A549 (cell line): Measurements from ENCODE around the gene KIRREL1.

Experiments used
- EHMT2 ChIP-seq: fragments of 200-600 bp; sonication (generic); IDR thresholded peaks from 2 replicates; pipeline ENCODE4 v1.6.1; 2016; ENCODE audit warnings: antibody characterized with exemption, low read depth, mild to moderate bottlenecking, moderate library complexity
- JUN ChIP-seq, 2 experiments: fragments of >200 bp; sonication (Bioruptor Twin); formaldehyde crosslinking; IDR thresholded peaks; 2 replicates in 1 of 2; 3 replicates in 1 of 2; pipeline ENCODE4 v1.6.1; 2016 to 2017
- NR3C1 ChIP-seq: fragments of >200 bp; sonication (Bioruptor Twin); formaldehyde crosslinking; IDR thresholded peaks from 3 replicates; pipeline ENCODE4 v1.6.1; 2017
- POLR2A ChIP-seq: IDR thresholded peaks from 2 replicates; pipeline ENCODE4 v1.6.1; 2012; ENCODE audit warnings: mild to moderate bottlenecking, low read length
- TF ChIP-seq, protein P1 (sequence below): fragments of 200-600 bp; sonication (generic); IDR thresholded peaks from 2 replicates; pipeline ENCODE4 v1.6.1; 2016; ENCODE audit warnings: antibody characterized with exemption, mild to moderate bottlenecking, moderate library complexity

DNA sequence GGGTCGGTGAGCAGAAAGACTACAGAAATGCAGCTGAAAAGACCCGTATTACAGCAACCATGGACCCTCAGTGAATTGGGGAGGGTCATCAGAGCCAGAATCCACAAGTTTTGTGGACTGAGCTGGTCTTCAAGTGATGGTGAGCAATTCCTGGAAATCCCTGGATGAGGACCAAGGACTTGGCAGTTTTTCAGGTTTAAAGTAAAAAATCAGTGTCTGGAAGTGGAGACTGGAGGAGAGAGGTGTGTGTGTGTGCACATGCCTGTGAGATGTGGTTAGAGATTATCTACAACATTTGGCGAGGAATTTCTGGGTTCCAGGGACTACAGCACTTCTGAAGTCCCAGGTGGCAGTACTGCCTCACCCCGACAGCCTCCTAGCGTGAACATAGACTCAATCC, 56.4 kb downstream of the KIRREL1 start:
- TF ChIP-seq NR3C1 (no peak), EHMT2 (no peak), JUN (IDR thresholded peaks at IDR 0.05) (no peak), POLR2A (no peak)
- TF ChIP-seq, protein P1, sequence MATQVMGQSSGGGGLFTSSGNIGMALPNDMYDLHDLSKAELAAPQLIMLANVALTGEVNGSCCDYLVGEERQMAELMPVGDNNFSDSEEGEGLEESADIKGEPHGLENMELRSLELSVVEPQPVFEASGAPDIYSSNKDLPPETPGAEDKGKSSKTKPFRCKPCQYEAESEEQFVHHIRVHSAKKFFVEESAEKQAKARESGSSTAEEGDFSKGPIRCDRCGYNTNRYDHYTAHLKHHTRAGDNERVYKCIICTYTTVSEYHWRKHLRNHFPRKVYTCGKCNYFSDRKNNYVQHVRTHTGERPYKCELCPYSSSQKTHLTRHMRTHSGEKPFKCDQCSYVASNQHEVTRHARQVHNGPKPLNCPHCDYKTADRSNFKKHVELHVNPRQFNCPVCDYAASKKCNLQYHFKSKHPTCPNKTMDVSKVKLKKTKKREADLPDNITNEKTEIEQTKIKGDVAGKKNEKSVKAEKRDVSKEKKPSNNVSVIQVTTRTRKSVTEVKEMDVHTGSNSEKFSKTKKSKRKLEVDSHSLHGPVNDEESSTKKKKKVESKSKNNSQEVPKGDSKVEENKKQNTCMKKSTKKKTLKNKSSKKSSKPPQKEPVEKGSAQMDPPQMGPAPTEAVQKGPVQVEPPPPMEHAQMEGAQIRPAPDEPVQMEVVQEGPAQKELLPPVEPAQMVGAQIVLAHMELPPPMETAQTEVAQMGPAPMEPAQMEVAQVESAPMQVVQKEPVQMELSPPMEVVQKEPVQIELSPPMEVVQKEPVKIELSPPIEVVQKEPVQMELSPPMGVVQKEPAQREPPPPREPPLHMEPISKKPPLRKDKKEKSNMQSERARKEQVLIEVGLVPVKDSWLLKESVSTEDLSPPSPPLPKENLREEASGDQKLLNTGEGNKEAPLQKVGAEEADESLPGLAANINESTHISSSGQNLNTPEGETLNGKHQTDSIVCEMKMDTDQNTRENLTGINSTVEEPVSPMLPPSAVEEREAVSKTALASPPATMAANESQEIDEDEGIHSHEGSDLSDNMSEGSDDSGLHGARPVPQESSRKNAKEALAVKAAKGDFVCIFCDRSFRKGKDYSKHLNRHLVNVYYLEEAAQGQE = no peak
